Rectal smooth muscle tissue (tissue), 1 donor: Measurements from ENCODE around the gene MYH9.
A peak's percentile ranks its signal among the peaks of the same experiment; 100 is the strongest.
"Not testable (repeated sequence)": the region's sequence is repeated elsewhere in the genome, so short reads cannot be mapped to it uniquely, and the experiment has no call there.

ENCODE experiments used
- H3K27ac ChIP-seq: one replicate; pipeline ENCODE4 v1.7.0; 2013; ENCODE audit warnings: low read depth, low read length, inconsistent platforms
- H3K27me3 ChIP-seq: one replicate; pipeline ENCODE4 v1.7.0; 2013; ENCODE audit warnings: low read length; ENCODE audit not compliant: control insufficient read depth, insufficient read depth
- H3K36me3 ChIP-seq: one replicate; pipeline ENCODE4 v1.7.0; 2013; ENCODE audit warnings: low read length; ENCODE audit not compliant: control insufficient read depth, insufficient read depth
- H3K4me1 ChIP-seq: one replicate; pipeline ENCODE4 v1.7.0; 2013; ENCODE audit warnings: low read length; ENCODE audit not compliant: control insufficient read depth, insufficient read depth
- H3K4me3 ChIP-seq: one replicate; pipeline ENCODE4 v1.7.0; 2013; ENCODE audit warnings: low read length
- H3K9ac ChIP-seq: one replicate; pipeline ENCODE4 v1.7.0; 2013; ENCODE audit warnings: low read length

Gene MYH9

DNA sequence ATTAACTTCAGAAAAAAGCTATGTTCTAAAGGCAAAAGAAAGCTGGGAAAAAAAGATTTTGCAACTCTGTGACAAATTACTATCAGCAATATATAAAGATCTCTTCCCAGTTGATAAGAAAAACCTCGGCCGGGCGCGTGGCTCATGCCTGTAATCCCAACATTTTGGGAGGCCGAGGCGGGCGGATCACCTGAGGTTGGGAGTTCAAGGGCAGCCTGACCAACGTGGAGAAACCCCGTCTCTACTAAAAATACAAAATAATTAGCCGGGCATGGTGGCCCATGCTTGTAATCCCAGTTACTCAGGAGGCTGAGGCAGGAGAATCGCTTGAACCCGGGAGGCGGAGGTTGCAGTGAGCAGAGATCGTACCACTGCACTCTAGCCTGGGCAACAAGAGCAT is 1.4 kb upstream of the MYH9 start:
- not testable (repeated sequence) for H3K27me3 ChIP-seq, H3K36me3 ChIP-seq, H3K4me1 ChIP-seq, H3K9ac ChIP-seq
- peak overlapping the region; percentile 98 for H3K27ac ChIP-seq
- peak overlapping the region; percentile 86 for H3K4me3 ChIP-seq

DNA sequence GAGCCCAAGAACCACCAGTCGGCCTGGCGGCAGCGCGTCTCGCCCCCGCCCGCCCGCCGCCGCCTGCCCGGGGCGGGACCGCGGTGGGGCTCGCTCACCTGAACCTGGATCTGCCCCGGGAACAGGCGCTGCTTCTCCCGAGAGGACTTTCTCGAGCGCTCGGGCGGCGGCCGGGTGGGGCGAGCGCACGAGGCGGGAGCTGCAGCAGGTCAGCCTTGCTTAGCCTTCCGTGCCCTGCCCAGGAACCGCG is 133 bp downstream of the MYH9 start:
- Histone ChIP-seq H3K36me3 (peaks cover 9% of the 10 kb centered on the region), H3K27me3 (no peaks in the 10 kb centered on the region), H3K27ac (peak overlapping the region; percentile 97), H3K9ac (peak overlapping the region; percentile 69), H3K4me1 (peaks cover 17% of the 10 kb centered on the region), H3K4me3 (peak overlapping the region; percentile 94)

DNA sequence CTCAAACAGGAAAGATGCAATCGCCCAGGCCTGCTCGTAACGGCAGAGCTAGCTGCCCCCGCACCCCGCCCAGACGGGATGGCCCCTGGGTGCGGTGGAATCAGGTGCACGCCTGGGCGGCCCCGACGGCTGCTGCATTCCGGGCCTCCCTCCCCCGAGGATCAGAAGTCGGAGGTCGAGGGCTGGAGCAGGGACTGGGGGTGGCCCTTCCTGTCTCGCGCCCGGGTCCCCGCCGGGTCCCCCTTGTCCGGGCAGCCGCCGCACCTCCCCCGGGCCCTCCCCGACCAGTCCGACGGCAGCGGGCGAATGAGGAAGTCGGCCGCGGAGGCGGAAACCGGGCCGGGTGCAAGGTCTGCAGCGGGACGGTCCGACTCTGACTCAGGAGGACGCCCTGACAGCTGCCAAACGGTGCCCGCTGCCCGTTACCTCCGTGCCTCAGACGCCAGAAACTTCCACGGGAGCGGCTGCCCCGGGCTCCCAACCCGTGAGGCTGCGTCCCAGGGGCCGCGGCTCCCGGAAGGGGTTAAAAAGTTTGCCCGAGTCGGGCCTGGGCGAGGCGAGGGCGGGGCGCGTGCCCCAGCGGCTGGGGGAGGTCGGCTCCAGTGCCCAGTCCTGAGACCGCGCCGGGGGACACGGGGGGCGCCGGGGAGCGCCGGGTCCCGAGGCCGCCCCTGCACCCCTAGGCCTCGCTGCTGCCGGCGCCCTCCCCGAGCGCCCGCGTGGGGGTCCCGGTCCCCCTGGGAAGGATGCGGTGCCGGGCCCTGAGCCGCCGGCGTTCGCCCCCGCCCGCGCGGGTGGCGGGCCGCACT is 663 bp downstream of the MYH9 start:
- peak overlapping the region; percentile 94 for H3K4me3 ChIP-seq
- H3K27me3 ChIP-seq, result no peaks in the 10 kb centered on the region
- peaks cover 17% of the 10 kb centered on the region for H3K4me1 ChIP-seq
- peak overlapping the region; percentile 97 for H3K27ac ChIP-seq
- H3K36me3 ChIP-seq, result peaks cover 9% of the 10 kb centered on the region
- peak overlapping the region; percentile 69 for H3K9ac ChIP-seq

DNA sequence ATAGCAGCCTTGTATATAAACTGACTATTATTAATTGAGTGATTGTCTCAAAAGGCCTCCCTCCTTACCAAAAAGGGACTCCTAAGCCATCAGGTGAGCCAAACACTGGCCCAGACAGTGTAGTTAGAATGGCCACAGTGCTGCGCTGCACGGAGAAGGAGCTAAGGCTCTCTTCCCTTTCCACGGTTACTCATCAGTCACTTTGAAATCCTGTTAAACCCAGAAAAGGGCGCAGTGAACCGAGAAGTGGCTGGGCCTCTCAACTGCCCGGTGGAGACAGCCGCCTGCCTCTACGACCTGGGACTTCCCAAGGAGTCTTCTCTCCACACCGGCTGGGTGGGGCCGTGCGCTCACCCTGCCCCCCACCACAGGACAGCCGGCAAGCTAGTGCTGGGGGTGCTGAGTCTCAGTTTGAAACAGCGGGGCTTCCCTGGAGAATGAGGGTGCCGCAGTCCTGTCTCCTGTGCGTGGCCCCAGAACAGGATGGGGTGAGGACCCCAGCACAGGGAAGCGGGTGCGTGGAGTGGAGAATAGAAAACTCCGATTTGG is 1.3 kb downstream of the MYH9 start:
- peak overlapping the region; percentile 69 for H3K9ac ChIP-seq
- H3K27me3 ChIP-seq, result no peaks in the 10 kb centered on the region
- H3K27ac ChIP-seq, result peak overlapping the region; percentile 97
- H3K36me3 ChIP-seq, result peaks cover 9% of the 10 kb centered on the region
- peaks cover 17% of the 10 kb centered on the region for H3K4me1 ChIP-seq
- peak overlapping the region; percentile 94 for H3K4me3 ChIP-seq

DNA sequence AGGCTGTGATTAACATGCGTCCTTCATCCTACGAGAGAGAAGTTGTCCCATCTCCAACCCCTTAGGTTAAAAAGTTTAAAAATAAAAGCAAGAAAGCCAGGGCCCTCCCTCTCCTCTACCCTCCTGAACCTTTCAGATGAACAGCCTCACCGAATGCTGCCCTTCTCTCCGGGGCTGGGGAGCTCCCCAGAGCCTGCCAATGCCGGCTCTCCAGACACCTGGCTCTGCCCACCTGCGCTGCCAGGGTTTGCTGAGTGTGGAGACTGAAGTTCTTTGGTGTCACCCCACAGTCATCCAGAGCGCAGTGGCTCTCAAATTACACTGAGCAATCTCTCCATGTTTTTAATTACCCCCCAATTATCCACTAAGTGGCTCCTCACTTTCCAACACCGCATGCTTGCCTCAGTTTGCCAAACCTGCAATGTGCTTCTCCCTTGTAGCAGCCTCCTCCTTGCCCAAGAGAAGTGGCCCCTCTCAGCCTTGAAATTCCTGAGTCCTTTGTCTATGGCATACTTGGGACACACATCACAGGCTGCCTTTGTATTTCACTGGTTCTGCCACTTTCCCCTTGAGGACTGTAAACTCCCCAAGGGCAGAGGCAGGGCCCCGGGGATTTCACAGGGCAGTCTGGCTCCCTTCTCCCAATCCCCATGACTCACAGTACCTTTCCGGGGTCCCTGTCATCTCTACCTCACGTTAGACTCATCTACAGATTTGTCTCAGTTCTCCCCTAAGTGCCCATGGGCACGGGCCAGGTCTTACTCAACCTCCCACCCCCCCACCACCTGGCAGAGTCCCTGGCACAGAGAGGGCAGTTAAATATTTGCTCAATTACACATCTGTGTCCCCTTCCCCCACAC is 2.0 kb downstream of the MYH9 start:
- Histone ChIP-seq H3K27me3 (no peaks in the 10 kb centered on the region), H3K9ac (peak overlapping the region; percentile 69), H3K4me3 (peak overlapping the region; percentile 94), H3K36me3 (peaks cover 9% of the 10 kb centered on the region), H3K4me1 (peaks cover 17% of the 10 kb centered on the region), H3K27ac (peak overlapping the region; percentile 97)

DNA sequence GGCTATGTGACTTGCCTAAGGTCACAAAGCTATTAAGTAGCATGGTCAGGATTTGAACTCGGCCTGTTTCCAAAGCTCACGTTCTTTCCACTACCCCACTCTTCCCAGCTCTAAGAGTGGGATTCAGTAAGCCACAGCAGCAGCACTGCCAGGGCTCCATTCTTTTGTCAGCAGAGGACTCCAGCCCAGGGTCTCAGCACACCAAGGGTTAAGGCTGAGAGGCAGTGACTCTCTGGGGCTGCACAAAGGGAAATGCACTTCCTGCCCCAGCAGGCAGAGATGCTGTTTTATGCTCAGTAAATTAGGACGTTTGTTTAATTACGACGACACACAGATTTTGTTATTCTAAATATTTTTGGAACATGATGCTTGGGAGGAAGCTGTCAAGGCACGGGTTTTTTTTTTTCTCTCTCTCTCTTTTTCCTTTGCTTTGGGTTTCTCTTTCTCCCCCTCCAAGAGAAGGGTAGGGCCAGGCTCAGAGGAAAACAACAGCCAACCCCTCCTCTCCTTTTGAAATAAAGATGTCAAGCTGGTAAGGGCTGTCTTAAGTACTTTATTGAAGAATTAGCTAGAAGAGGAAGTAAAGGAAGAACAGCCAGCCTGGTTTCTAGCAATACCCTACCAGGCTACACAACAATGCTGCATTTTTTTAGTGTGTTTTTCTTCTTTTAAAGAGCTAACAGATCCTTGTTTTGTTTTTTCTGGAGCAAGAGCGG is 2.8 kb downstream of the MYH9 start:
- Histone ChIP-seq H3K27me3 (no peaks in the 10 kb centered on the region), H3K4me3 (peak overlapping the region; percentile 94), H3K27ac (peak overlapping the region; percentile 97), H3K36me3 (peaks cover 9% of the 10 kb centered on the region), H3K9ac (peak overlapping the region; percentile 69), H3K4me1 (peaks cover 20% of the 10 kb centered on the region)

DNA sequence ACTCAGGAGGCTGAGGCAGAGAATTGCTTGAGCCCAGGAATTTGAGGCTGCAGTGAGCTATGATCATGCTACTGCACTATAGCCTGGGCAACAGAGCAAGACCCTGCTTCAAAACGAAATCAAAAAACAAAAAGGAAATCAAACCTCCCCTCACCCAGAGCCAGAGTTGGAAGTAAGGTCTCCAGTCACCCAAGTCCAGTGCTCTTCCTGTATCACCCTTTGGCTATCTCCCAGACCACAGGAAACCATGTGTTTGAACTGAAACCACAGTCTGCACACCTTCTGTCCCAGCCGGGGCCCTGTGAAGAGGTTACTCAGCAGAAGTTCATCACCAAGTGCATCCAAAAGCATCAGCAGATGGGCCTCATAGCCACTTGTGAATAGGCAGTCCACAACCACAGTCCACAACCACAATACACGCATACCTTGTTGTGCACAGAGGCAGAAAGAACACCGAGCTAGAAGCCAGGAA is 4.6 kb downstream of the MYH9 start:
- H3K4me3 ChIP-seq, result peak overlapping the region; percentile 42
- peak overlapping the region; percentile 57 for H3K27ac ChIP-seq
- no peak overlapping the region for H3K9ac ChIP-seq
- H3K4me1 ChIP-seq, result peaks cover 30% of the 10 kb centered on the region
- peaks cover 9% of the 10 kb centered on the region for H3K36me3 ChIP-seq
- no peaks in the 10 kb centered on the region for H3K27me3 ChIP-seq

DNA sequence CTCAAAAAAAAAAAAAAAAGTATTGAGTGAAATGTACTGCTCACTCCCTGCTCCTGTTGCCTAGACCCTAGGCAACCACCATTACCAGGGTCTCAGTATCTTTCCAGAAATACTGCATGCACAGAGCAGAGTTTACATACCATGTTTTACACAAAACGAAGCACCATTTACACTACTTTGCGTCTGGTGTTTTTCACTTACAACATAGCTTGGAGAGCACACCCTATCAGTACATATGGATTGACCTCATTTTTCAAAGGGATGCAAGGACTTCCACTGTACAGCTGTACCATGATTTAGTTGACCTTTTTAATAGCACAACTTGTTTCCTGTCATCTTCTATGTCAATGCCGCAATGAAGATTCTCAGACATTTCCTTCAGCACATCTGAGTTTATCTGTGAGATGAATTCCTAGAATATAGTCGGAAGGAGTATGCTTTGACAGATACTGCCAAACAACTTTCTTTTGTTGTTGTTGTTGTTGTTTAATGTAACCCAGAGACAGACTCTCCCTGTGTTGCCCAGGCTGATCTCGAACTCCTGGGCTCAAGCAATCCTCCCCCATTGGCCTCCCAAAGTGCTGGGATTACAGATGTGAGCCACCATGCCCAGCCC is 6.1 kb downstream of the MYH9 start:
- Histone ChIP-seq H3K27me3 (no peaks in the 10 kb centered on the region), H3K4me3 (no peak overlapping the region), H3K4me1 (peaks cover 37% of the 10 kb centered on the region), H3K36me3 (peaks cover 9% of the 10 kb centered on the region), H3K27ac (peak overlapping the region; percentile 0), H3K9ac (no peak overlapping the region)

DNA sequence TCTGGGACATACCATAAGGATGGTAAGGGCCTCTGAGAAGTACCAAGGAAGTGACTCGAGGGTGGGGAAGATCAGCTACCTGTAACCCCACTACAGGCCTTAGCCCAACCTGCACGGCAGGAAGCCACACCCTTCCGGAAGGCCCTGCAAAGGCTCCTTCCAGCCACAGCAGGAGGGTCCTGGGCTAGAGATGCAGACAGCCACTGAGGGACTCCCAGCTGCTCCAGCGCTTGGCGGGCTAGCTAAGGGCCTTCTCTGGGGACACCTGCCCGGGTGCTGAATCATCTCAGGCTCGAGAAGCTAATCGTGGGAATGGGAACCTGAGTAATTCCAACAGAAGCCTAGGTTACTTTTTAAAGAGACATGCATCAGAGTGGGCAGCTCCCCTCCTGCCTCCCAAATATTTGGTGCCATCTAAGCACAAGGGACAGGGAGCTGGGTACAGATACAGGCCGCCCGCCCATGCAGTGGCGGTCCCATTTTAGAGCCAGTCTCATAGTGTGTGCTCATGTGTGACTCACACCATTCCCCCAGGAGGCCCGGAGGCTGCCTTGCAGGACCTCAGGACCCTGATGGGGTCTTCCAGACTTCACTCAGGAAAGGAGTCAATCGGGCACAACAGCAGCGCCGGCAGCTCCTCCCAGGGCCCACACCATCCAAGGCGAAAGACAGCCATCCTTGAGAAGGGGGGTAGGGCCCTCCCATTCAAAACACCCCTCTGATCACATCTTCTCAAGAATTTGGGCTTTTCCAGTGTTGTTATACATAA is 8.0 kb downstream of the MYH9 start:
- Histone ChIP-seq H3K4me3 (peak overlapping the region; percentile 30), H3K4me1 (peaks cover 40% of the 10 kb centered on the region), H3K9ac (no peak overlapping the region), H3K27ac (peak overlapping the region; percentile 70), H3K27me3 (no peaks in the 10 kb centered on the region), H3K36me3 (peaks cover 2% of the 10 kb centered on the region)

DNA sequence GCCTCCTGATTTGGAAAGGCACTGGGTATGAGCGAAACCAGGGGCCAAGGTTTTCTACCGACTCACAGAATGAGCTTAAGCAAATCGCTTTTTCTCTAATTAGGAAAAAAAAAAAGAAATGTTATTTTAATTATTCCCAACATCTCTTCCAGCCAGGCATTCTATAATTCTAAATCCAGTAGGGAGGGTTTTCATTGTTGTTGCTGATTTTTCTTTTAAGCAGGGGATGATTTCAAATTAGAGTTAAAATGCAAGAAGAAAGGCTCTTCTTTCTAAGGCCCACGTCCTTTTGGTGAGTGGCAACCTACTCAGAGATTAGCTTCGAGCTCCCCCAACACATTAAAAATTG is 8.9 kb downstream of the MYH9 start:
- peaks cover 40% of the 10 kb centered on the region for H3K4me1 ChIP-seq
- H3K4me3 ChIP-seq, result no peak overlapping the region
- peak overlapping the region; percentile 68 for H3K27ac ChIP-seq
- H3K27me3 ChIP-seq, result no peaks in the 10 kb centered on the region
- H3K9ac ChIP-seq, result peak overlapping the region; percentile 2
- H3K36me3 ChIP-seq, result no peaks in the 10 kb centered on the region

DNA sequence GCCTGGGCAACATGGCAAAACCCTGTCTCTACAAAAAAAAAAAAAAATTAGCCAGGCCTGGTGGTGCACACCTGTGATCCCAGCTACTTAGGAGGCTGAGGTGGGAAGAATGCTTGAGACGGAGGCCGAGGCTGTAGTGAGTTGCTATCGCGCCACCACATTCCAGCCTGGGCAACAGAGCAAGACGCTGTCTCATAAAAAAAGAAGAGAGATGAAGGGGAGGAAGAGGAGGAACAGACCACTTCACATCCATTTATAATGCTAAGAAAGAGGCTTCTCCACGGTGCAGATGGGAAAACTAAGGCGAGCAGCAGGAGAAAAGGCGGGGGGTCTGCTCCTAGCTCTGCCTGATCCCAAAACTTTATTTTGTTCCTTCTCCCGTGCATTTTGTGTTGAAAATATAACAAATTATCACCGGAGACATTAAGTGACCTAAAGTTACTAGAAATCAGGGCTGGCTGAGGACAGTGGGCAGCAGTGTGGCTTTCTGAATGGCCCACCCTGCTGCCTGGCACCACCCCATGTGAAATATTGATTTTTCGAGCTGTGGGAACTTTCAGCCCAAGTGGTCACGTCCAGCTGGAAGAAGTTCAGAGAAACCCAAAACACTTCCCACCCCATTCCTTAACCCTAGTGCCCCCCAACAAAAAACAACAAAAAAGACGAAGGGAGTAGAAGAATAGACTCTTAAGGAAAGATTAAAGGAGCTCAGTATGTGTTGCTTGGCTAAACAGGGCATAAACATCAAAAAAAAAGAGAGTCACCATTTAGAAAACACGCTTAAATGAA is 9.5 kb downstream of the MYH9 start:
- H3K4me3 ChIP-seq, result no peak overlapping the region
- H3K27ac ChIP-seq, result peak overlapping the region; percentile 68
- H3K9ac ChIP-seq, result peak overlapping the region; percentile 2
- H3K36me3 ChIP-seq, result no peaks in the 10 kb centered on the region
- H3K27me3 ChIP-seq, result no peaks in the 10 kb centered on the region
- H3K4me1 ChIP-seq, result peaks cover 43% of the 10 kb centered on the region
